ENCODE measurements around the gene AKAP6.

Gene AKAP6

GRCh38 chr14:32331206-32331605, 2.1 kb downstream of the AKAP6 start:
- TF ChIP-seq CTCF (IDR thresholded peaks at IDR 0.05; ENCODE audit: control insufficient read depth, extremely low read depth, insufficient read depth), result no peak
- no peak overlapping the region for H3K4me3 ChIP-seq (ENCODE audit: low read depth, low read length)
- no peak for DNase-seq (ENCODE audit: low read depth)

GRCh38 chr14:32332415-32333316, 3.6 kb downstream of the AKAP6 start:
- TF ChIP-seq CTCF (IDR thresholded peaks at IDR 0.05; ENCODE audit: control insufficient read depth, extremely low read depth, insufficient read depth), result no peak
- no peak overlapping the region for H3K4me3 ChIP-seq (ENCODE audit: low read depth, low read length)
- no peak for DNase-seq (ENCODE audit: low read depth)

GRCh38 chr14:32336702-32337101, 7.6 kb downstream of the AKAP6 start:
- H3K4me3 ChIP-seq (ENCODE audit: low read depth, low read length), result no peak overlapping the region
- TF ChIP-seq CTCF (IDR thresholded peaks at IDR 0.05; ENCODE audit: control insufficient read depth, extremely low read depth, insufficient read depth), result no peak
- DNase-seq (ENCODE audit: low read depth), result no peak

GRCh38 chr14:32337759-32338158, 8.7 kb downstream of the AKAP6 start:
- DNase-seq (ENCODE audit: low read depth), result no peak
- no peak for TF ChIP-seq CTCF (IDR thresholded peaks at IDR 0.05; ENCODE audit: control insufficient read depth, extremely low read depth, insufficient read depth)
- H3K4me3 ChIP-seq (ENCODE audit: low read depth, low read length), result no peak overlapping the region

- H3K4me3 ChIP-seq (ENCODE audit: low read depth, low read length), result no peak overlapping the region
- no peak for DNase-seq (ENCODE audit: low read depth)
- no peak for TF ChIP-seq CTCF (IDR thresholded peaks at IDR 0.05; ENCODE audit: control insufficient read depth, extremely low read depth, insufficient read depth)
These were observed 10.1 kb downstream of the AKAP6 start for GRCh38 chr14:32339188-32339587.

GRCh38 chr14:32341947-32342846, 13.1 kb downstream of the AKAP6 start:
- no peak for DNase-seq (ENCODE audit: low read depth)
- no peak for TF ChIP-seq CTCF (IDR thresholded peaks at IDR 0.05; ENCODE audit: control insufficient read depth, extremely low read depth, insufficient read depth)
- no peak overlapping the region for H3K4me3 ChIP-seq (ENCODE audit: low read depth, low read length)
